HG03139 (cell line): Measurements from ENCODE around the gene PEPD.
"Not testable (repeated sequence)": the region's sequence is repeated elsewhere in the genome, so short reads cannot be mapped to it uniquely, and the experiment has no call there.

ENCODE experiments used
- ATAC-seq: cut with Tn5 transposase; IDR thresholded peaks from one replicate; pipeline ENCODE4 v1.9.1; 2021; ENCODE audit not compliant: unreplicated experiment

Gene PEPD

GRCh38 chr19:33498391-33499000 is 23.1 kb downstream of the PEPD start:
- ATAC-seq, result no peak

DNA sequence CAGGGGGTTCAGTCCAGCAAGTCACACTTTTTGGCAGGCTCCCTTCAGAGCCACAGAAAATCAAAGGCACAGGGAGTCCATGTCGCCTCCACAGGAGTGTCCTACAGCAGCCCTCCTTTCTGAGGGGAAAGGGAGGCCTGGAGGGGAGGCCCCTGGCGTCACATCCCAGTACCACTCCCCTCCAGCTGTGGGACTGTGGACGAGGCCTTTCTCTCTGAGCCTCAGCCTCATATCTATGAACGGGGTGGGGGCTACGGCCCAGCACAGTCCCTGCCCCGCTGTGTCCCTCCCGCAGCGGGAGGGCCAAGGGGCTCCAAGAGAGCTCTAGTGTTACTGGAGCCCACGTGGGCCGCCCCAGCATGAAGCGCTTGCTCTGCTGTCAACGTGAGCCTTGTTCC is 23.8 kb downstream of the PEPD start:
- ATAC-seq, result no peak

- no peak for ATAC-seq
Measured at GRCh38 chr19:33497131-33497777, 24.3 kb downstream of the PEPD start.

- ATAC-seq, result no peak
Measured at GRCh38 chr19:33496038-33496895, 25.3 kb downstream of the PEPD start.

- ATAC-seq, result no peak
Measured at GRCh38 chr19:33493401-33494275, 28.0 kb downstream of the PEPD start.

DNA sequence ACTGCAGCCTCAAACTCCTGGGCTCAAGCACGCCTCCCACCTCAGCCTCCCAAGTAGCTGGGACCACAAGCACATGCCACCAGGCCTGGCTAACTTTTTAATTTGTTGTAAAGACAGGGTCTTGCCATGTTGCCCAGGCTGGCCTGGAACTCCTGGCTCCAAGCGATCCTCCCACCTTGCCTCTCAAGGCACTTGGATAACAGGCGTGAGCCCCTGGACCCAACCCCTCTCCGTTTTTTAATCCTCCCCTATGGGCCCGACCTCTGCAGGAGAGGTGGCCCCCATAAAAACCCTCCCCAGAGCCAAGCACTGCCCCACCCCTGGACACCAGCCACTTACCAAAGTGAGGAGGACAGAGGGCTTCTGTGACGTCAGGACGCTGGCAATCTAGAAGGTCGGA is 28.6 kb downstream of the PEPD start:
- no peak for ATAC-seq

GRCh38 chr19:33492090-33492489 is 29.5 kb downstream of the PEPD start:
- no peak for ATAC-seq

- not testable (repeated sequence) for ATAC-seq
Measured at GRCh38 chr19:33490596-33490995, 31.0 kb downstream of the PEPD start.

- no peak for ATAC-seq
Measured at GRCh38 chr19:33490041-33490451, 31.5 kb downstream of the PEPD start.

GRCh38 chr19:33488826-33489225 is 32.8 kb downstream of the PEPD start:
- ATAC-seq, result no peak

DNA sequence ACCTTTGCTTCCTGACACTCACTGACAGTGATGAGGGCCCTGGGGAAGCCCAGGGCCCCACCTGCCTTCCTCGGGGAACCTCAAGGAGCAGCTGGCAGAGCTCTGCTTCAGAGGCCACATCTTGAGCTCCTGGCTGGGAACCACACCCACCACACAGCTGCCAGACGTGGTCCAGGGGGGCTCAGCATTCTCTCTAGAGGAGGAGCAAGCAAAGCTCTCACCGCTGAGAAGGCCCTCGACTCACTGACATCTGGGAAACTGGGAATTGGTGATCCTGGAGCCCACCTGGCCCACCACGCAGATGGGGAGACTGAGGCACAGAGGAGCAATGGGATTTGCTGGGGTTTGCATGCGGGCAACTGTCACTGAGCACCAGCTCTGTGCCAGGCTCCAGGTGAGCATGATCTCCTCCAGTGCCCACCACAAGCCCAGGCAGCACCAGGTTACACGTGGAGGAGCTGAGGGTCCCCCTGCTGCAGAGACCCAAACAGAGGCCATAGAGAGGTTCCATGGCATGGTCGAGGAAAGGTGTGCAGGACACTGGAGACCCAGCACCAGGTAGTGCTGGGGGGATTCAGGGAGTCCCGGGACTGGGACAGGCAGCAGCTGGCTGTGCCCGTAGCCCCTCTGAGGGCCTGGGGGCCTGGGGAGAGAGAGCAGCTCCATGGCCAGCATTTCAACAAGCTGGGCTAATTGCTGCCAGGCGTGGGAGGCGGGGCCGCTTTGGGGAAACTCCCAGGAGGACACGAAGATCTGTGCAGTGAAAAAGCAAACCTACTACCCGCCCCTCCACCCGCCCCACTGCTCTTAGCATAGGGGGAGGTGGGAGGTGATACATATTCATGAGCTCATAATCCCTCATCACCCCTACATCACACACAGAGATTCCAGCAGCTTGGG is 33.4 kb downstream of the PEPD start:
- no peak for ATAC-seq

DNA sequence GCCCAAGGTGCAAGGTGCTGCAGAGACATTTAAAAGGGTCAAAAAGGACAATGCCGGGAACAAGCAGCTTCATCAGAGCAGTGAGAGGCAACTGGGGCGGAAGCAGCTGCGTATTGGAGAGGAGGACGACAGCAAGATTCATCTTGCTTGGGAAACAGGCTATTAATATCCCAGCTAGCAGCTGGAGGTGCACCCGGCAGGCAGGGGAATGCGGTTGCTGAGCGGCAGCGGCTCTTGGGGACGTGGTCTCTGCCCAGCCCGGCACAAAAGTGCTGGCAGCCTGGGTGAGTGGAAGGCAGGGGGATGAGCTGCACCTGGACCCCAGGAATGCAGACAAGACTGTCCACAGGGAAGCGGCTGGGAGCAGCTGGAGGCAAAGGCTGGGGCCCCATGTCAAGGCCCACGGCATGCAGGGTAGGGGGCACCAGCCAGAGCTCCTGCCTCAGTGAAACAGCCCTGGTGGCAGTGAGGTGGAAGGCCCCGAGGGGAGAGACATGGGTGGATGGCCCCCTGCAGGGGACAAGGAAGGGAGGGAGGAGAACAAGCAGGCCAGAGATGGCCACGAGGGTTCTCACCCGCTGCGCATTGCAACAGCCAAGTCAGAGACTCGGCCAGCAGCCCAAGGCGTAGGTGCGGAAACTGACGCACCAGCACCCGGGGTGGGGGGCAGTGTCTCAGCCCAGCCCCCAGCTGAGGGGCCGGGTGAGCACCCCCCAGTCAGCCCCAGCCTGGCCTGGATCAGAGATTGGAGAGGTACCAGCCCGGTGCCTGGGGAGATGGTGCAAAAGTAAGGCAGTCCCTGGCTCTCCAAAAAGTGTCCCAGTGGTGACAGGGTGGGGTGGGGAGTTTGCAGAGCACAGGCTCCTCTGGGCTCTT is 34.4 kb downstream of the PEPD start:
- ATAC-seq, result no peak

DNA sequence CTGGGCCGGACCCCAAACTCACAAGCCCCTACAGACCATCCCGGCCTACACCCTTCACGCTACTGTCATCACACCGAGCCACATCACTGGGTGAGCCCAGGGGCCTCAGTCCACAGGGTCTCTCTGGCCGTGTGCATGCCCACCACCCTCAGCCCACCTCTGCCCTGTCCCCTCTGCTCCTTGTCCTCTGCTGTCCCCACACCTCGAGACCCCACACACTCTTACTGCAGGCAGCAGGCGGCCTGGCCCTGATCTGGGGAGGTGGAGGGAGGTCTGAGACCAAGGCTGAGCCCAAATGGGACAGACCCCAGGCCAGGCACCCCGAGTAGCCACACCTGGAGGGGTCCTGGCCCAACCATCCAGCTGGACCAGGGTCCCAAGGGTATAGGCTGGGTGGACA is 35.2 kb downstream of the PEPD start:
- no peak for ATAC-seq

DNA sequence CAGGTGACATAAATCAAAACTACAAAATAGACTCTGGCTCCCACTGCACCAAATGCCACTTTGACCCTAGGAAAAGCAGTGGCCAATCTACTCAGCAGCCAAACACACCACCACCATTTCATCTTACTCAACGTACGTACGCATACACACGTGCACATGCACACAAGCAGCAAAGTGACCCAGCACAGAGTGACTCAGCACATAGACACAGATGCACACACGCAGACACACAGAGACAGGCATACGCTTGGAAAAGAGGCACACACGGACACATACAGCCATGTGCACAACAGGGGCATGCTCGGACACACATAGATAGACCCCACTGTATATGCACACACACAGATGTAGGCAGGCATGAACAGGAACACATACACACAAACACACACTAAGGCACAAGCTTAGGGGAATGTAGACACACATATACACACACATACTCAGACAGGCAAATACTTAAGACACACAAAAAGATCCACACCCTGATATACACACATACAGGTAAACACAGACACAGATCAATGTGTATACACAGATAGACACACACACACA is 37.3 kb downstream of the PEPD start:
- no peak for ATAC-seq

DNA sequence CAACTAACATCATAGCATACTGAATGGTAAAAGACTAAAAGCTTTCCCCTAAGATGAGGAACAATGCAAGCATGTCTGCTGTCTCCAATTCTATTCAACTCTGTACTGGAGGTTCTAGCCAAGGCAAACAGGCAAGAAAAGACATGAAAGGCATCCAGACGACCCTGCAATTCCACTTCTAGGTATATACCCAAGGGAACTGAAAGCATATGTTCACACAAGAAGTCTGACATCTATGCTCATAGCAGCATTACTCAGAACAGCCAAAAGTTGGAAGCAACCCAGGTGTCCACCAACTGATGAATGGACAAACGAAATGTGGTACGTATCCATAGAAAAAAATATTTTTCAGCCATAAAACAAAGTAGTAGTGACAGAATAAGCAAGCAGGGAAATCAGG is 39.1 kb downstream of the PEPD start:
- ATAC-seq, result no peak

DNA sequence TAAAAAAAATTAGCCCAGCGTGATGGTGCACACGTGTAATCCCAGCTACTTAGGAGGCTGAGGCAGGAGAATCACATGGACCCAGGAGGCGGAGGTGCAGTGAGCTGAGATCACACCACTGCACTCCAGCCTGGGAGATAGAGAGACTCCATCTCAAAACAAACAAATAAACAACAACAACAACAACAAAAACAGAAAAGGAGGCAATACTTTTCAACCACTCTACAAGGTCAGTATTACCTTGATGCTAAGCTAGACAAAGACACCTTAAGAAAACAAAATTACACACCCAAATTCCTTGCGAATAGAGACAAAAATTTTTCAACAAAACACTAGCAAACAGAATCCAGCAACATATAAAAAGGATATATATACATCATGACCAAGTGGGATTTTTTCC is 39.7 kb downstream of the PEPD start:
- ATAC-seq, result no peak

GRCh38 chr19:33479570-33479969 is 42.0 kb downstream of the PEPD start:
- not testable (repeated sequence) for ATAC-seq

GRCh38 chr19:33477781-33478180 is 43.8 kb downstream of the PEPD start:
- ATAC-seq, result no peak
